Peyer's patch (tissue), 4 donors: ENCODE results near the gene BIRC6.

Experiments used
- POLR2A ChIP-seq, 2 donors: fragments of 450-650 bp; IDR thresholded peaks; one replicate each; pipeline ENCODE4 v1.5.1; 2017; ENCODE audit warnings: antibody characterized with exemption in 2 of 2, mild to moderate bottlenecking in 2 of 2, moderate library complexity in 2 of 2
- TF ChIP-seq, protein P1 (sequence below), 6 experiments: fragments of 450-650 bp in 4 of 6; fragments of 200-600 bp in 2 of 6; sonication (generic) in 1 of 6; IDR thresholded peaks; one replicate each; pipeline ENCODE4 v1.5.1; 2017 to 2019; ENCODE audit warnings: antibody characterized with exemption in 6 of 6, mild to moderate bottlenecking in 3 of 6, moderate library complexity in 1 of 6

- TF ChIP-seq POLR2A (IDR thresholded peaks at IDR 0.05), result no peak
- TF ChIP-seq, protein P1, sequence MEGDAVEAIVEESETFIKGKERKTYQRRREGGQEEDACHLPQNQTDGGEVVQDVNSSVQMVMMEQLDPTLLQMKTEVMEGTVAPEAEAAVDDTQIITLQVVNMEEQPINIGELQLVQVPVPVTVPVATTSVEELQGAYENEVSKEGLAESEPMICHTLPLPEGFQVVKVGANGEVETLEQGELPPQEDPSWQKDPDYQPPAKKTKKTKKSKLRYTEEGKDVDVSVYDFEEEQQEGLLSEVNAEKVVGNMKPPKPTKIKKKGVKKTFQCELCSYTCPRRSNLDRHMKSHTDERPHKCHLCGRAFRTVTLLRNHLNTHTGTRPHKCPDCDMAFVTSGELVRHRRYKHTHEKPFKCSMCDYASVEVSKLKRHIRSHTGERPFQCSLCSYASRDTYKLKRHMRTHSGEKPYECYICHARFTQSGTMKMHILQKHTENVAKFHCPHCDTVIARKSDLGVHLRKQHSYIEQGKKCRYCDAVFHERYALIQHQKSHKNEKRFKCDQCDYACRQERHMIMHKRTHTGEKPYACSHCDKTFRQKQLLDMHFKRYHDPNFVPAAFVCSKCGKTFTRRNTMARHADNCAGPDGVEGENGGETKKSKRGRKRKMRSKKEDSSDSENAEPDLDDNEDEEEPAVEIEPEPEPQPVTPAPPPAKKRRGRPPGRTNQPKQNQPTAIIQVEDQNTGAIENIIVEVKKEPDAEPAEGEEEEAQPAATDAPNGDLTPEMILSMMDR (IDR thresholded peaks at IDR 0.05), result no peak
Observed at GRCh38 chr2:32399221-32399620, 42.4 kb downstream of the BIRC6 start.
